ENCODE data around the gene CCDC60.

The CCDC60 gene

DNA sequence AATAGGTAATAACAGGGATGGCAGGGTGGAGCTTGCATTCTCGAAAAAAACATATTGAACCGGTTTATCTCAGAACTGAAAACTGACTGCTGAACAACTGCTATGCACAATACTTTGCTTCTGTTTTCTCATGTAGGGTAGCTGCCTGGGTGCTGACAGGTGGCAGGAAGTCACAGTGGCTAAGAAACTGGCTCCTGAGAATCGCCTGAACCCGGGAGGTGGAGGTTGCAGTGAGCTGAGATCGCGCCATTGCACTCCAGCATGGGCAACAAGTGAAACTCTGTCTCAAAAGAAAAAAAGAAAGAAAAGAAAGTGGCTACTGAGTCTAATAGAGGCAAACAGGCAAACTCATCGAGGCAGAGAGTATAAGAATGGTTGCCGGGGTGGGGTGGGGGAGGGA, 113.1 kb downstream of the CCDC60 start:
- FAIRE-seq, result no peak

DNA sequence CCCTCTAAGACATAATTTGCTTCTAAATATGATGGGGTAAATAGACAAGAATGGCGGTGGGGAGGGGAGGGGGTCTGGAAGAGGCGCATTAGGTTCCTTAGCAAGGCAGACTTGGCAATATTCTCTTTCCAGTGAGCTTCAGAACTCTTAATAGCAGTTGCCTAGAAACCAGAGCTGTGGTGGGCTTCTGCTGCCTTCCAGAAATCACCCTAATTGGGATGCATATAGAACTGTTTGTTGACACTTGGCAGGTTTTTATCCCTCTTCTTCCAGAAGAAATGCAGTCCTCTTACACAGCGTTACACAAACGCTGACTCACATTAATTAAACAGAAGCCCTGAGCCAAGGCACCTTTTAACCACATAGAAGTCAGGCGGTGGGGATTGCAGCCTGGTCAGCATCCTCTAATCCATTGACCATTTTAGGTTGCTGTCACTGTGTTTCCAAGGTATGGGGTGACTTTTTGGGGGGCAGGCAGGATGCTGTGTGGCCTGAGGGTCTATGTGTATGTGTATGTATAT, 114.1 kb downstream of the CCDC60 start:
- FAIRE-seq, result no peak

DNA sequence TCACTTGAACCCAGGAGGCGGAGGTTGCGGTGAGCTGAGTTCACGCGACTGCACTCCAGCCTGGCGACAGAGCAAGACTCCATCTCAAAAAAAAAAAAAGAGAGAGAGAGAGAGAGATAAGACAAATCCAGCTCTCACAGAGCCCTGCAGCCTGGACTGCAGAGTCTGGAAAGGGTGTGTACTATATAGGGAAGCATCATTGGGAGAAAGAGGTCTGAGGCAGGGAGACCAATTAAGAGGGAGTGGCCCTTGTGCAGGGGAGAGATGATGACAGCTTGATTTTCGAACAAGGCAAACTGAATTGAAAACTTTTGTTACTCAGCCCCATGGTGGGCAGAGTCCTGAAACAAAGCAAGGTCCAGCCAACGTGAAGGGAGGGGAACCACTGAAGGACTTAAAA, 116.2 kb downstream of the CCDC60 start:
- FAIRE-seq, result no peak

DNA sequence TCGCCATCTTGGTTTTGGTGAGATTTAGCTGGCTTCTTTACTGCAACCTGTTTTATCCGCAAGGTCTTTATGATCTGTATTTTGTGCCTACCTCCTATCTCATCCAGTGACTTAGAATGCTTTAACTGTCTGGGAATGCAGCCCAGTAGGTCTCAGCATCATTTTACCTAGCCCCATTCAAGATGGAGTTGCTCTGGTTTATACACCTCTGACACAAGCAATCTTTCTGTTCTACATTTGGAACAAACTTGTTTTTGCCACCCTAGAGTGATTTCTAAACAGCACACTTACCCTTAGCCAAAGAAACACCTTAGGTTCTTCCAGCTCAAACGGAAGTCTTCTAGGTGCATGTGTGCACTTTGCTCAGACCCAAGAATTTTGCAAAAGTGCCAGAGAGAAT, 122.3 kb downstream of the CCDC60 start:
- no peak for FAIRE-seq

DNA sequence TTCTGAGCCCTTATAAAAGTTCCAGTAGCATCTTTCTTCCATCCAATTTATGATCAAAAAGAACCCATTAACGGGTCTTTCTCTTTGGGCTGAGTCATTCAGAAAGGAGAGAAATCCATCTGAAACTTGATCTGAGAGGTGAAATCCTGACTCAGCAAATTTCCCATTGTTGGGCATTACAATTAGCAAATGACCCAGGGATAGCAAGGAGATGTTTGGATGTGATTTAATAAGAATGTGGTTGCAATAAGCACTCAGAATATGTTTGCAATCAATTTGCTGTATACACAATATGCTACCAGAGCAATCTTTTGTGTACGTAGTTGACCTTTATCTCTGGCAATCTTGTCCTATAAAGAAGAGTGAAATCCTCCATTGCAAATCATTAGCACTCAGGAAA, 122.7 kb downstream of the CCDC60 start:
- FAIRE-seq, result no peak

DNA sequence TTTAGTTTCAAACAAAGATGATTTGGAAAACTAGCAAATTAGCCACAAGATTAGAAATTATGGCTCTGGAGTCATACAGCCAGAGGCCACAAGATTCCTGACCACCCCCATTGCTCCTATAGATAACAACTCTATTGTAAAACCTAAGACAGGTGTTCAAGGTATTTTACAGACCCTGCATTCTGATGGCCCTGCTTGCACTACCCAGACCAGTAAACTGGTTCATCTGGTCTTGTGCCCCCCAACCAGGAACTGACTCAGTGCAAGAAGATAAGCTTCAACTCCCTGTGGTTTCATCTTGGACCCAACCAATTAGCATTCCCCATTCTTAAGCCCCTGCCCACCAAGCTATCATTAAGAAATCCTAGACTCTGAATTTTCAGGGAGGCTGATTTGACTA, 125.0 kb downstream of the CCDC60 start:
- no peak for FAIRE-seq

DNA sequence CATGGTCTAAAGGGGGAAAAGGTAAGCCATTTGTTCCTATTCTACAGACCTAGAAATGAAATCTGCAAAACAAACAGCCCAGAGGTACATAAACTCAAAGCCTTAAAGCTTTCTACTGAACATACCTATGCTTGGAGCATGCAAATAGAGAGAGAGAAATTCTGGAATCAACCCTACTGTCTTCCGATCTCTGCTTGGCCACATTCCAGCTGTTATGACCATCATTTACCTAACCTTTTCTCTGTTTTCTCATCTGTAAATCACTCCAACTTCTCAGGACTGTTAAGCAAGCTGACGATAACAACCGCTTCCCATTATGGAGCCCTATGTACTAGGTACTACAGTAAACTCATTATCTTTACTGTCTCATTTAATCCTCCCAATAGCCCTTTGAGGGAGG, 126.3 kb downstream of the CCDC60 start:
- no peak for FAIRE-seq

DNA sequence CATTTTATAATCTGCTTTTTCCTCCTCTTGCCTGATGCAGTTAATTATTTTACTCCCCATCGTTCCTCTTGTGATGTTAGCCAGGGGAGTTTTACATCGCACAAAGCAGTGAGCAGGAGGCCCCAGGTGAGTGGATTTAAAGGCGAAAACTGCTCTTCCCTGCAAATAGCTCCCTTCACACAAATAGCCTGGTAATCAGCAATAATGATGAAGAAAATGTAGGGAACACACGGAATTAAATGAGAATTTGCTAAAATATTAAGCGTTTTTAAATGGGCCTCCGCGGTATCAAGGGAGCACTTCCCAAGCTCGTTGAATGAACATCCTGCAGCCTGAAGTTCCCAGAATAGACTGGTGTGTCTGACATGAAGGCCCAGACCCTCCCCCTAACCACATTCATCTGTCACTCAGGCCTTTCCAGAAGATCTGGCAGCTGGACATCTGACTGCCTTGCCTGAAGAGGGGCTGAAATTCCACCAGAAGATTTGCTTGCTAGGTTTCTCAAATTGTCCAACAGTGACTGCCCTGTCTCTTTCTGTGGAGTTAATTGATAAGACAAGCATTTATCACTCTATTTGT, 127.2 kb downstream of the CCDC60 start:
- FAIRE-seq, result no peak

DNA sequence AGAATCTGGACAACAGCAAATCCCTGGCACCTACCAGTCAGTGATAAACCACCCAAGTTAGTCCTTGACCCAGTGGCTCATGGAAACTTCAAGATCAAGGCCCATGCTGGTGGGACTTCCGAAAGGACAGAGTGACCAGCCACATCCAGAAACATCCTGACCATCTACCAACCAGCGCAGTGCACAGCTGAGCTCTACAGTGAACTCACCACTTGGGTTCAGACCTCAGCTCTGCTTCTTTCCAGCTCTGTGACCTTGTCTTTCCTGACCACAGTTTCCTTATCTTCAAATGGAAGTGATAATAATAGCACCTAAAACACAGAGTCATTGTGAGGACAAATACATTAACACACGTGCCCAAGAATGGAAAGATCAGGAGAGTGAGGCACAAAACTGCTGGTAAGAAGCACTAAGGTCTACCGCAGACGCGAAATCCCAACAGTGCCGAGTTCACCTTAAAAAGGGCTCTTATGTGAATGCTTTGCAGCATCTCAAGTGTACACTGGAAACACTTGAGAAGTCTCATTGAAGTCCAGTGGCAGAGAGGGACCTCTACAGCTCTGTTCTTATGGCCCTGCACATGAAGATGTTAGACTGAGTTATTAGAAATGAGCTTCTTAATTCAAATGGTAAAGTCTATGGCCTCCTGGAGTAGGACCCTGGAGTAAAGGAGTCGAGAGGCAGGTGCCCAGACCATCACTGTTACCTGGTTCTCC, 128.8 kb downstream of the CCDC60 start:
- no peak for FAIRE-seq

DNA sequence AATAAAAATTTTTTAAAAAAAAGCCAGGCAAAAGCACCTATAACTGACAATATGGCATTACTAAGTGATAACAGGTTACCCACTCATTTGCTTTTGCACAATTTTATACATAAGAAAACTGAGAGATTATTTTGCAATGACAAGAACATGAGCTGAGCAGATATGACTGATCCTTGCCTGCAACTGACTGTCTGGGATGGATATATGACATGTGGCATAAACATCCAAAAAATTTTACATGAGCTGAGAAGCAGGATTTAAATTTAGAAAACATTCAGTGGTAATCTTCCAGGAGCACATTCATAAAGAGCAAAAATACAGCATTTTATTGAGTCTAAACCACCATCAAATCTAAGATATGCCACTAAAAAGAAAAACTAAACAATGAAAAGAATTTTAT, 133.8 kb downstream of the CCDC60 start:
- FAIRE-seq, result no peak

DNA sequence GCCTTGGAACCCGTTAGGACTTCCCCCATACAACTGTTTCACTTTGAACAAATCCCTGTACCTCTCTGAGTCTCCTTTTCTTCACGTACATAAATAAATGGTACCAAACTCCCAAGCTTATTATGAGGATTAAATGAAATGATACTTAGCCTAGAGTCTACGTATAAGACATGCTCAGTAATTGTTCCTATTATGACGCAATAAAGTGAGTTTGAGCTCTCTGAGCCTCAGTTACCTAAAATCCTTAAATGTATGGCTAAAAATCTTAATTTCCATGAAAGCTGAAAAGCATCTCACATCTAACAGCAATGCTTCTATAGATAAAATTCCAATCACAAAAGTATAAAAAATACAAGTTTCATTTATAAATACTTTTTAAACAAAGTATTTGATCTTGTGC, 141.1 kb downstream of the CCDC60 start:
- no peak for FAIRE-seq

DNA sequence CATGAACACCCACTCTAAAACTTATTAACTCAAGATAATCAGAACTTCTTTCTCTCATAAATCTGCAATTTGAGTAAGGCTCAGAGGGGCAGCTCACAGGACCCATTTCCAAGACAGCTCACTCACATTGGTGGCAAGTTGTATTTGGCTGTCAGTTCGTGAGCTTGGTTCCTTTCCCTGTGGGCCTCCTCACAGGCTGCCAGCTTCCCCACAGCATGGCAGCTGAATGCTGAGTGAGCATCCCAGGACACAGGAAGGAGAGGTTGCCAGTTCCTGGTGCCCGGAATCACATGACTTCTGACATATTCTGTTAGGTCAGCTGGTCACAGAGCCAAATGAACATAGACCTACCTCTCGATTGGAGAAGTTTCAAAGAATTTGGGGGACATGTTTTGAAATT, 142.4 kb downstream of the CCDC60 start:
- FAIRE-seq, result no peak

DNA sequence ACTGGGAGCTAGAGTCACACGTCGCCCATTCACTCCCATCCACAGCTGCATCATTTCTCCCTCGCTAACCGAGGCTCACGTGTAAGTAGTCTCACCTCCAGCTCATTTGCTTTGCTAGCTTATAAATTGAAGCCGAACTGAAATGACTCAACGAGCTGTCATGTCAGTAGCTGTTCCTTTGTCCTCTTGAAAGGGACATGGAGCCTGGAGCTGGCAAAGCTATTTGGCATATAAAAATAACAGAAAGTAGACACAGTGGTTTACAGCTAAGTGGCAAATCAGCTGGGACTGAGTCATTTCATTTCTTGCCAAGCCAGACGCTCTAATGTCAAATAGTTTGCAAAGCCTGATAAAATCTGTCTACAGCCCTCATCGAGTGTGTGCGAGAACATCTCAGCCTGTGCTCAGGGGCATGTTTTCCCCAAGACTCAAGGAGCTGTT, 144.6 kb downstream of the CCDC60 start:
- FAIRE-seq, result no peak

DNA sequence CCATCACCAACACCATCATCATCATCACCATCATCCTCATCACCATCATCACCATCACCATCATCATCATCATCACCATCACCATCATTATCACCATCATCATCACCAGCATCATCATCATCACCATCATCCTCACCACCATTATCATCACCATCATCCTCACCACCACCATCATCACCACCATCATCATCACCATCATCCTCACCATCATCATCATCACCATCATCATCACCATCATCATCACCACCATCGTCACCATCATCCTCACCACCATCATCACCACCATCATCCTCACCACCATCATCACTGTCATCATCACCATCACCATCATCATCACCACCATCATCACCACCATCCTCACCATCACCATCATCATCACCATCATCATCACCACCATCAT, 146.0 kb downstream of the CCDC60 start:
- no peak for FAIRE-seq

DNA sequence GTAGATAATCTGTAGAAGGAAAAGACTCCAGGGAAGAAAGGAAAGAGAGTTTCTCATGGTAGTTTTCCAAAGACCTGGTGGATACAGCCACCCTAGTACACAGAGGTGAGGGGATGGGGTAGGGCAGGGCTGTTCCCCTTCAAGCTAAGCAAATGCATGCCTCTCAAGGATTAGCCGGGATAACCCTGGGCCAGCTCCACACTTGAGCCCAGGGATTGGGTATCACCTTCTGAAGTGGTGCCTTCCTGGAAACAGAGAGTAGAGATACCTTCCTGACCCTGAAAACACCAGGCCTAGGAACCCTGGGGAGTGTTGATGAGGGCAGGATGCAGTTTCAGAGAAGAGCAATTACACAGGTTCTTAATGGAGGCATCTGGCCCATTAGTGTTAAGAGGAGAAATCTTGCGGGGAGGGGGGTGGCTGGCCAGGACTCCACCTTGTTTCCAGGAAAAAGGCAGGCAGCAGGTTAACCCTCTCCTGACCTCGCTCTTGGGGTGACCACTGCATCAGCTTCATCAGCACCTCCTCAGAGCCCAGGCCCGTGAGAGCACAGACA, 152.1 kb downstream of the CCDC60 start:
- FAIRE-seq, result no peak

DNA sequence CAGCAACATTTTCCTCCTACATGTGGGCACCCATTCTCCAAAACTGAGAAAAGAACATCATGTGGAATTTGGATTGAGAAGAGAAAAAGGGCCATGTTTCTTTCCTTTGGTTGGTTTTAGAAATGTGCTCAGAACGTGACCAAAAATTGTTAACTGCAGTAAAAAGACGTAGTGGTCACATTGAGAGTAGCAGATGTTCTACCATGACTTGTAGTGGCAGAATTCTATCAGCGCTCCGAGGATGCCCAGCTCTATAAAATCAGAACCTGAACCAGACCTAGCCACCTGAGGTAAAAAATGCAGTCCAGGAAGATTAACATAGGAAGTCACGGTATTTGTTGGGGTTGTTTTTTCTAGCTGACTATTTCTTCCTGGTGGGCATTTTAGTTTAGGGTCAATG, 157.3 kb downstream of the CCDC60 start:
- no peak for FAIRE-seq

DNA sequence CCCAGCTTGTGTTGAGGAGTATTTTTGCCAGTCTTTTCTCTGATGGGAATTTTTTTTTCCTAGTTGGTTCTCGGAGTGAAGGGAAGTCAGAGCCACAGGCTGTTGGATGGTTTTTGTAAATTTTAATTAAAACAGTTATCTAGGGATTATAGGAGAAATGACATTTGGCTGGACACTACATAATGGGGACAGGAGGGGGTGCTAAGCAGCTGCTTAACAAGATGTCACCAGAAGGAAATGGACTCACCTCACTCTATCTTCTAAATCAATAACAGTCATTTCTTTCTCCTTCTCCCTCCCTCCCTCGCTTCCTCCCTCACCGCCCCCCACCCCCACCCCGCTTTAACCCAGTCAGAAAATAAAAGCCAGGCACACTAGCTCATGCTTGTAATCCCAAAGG, 165.7 kb downstream of the CCDC60 start:
- FAIRE-seq, result no peak

DNA sequence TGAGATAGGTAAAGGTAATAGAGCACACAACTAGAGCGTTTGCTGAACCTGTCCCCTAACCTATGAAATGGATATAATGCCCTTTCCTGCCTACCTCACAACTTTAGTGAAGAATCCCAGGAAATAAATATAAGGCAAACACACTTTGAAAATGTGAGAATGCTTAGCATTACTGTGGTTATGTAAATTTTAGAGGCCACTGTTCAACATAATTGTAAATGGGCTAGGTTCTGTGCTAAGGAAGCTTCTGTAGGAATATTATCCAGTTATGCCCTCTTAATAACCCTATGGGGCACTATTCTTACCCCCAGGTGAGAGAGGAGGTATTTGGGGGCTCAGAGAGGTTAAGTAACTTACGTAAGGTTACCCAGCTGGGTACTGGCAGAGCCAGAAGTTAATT, 166.5 kb downstream of the CCDC60 start:
- FAIRE-seq, result no peak

DNA sequence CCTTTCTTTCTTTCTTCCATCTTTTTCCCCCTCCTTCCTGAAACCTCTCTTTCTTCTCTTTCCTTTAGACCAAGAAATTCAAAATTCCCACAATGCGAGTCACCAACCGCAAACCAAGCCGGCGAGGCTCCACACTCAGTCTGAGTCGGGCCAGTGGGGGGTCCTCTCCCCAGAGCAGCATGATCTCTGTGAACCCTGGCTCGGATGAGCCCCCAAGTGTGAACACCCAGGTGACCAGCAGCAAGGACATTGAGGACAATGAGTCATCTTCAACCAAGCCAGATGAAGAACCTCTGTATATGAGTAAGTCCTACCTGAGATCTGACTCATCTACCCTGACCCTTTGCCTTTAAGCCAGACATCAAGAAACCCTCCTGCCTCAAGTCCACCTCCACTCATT, 170.5 kb downstream of the CCDC60 start:
- no peak for FAIRE-seq

DNA sequence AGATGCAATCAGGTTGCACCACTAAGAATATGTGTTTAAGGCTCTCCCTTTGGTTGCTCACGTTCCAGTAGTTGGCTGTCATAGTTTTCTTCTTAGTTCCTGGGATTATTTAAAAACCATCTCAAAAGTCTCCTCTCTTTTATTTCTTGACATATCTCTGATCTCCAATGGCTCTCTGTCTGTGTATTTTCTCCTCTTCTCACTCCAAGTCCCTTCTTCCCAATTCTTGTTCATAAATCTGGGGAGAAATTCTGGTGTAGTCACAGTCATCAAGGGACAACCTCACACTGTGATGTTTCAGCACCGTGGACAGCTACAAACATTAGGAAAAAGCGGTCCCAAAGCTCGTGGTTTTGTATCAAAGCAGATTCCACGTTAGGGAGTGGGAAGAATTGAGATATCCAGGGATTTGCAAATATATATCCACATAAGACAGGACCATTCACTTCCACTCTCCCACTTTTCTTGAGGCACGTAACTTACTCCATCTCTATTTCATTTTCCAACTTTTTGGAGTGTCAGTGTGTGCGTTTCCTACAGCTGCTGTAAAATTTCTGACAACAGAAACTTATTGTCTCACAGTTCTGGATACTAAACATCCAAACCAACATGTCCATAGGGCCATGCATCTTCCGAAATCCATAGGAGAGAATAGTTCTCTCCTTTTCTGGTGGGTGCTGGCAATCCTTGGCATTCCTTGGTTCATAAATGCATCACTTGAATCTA, 178.4 kb downstream of the CCDC60 start:
- FAIRE-seq, result no peak

DNA sequence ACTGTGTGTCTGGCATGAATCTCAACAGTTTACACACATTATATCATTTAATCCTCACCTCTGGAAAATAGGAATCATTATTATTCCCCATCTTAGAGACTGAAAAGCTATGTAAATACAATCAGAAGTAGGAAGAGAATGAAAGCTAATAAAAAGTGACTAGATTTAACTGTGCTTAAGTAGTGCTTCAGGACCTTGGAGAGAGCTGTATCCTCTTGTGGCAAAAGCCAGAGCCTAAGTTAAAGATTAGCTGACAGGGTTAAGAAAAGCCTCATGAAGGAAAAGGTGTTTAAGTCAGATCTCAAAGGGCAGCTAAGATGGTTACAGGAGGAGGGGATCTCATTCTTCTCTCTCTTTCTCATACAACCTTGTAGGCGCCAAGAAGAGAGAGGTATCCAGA, 193.7 kb downstream of the CCDC60 start:
- FAIRE-seq, result no peak

DNA sequence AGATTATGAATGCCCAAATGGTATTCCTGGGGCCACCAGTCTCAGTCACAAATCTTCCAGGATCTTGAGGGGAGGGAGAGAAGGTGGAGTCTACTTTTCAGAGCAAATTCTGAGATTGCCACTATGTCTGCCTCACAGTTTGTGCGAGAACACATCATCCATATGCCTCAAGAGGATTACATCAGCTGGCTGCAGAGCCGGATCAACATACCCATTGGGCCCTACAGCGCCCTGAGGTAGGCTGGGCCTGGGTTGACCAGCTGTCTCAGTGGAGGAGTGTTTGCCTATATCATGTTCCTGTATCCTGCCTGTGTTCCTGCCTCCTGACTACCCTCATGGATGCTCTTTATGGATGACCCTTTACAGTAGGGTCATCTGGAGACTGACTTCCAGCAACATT, 205.9 kb downstream of the CCDC60 start:
- no peak for FAIRE-seq

DNA sequence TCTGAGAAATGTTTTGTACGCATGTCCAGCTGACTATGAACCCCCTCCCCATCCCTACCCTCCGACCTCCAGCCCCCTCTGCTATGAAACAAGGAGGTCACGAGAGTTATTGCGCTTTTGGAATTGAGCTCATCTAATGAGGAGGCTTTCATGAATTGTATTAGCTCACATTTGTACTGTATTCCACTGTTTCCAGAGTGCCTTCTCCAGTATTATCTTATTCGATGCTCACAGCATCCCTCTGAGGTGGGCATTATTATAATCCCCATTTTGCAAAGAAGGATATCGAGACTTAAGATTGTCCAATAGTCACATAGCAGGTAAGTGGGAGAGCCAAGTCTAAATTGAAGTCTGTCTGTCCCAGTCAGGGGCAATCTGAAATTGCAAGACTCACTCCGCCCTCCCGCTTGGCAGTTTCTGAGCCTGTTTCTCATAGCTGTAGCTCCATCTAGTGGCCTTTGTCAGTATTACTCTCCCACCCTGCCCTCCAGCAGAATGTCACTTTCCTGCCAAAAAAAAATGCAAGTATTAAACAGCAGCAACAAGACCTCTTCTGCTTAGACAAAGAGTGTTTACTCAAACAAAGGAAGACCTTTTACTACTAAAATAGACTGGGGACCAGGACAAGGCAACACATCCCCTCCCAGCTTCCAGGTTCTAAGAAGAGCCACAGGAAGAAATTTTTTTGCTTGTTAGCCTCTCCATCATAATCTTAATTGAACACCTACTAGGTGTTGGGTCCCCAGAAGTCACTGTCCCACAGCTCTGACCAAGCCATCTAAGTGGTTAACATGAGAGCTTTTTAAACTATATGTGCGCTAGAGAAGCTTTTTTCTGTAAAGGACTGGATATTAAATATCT, 210.5 kb downstream of the CCDC60 start:
- peak; percentile 21 for FAIRE-seq

Measured in endometrium (tissue), 2 donors.